IPS DF 6.9 (cell line): ENCODE data around the gene SPATA32.
"Not testable (repeated sequence)": the region's sequence is repeated elsewhere in the genome, so short reads cannot be mapped to it uniquely, and the experiment has no call there.

ENCODE experiments used
- DNase-seq: peaks from one replicate; pipeline ENCODE4 v3.0.0-alpha.2; 2013; ENCODE audit warnings: low read depth, low spot score
- H3K27ac ChIP-seq: one replicate; pipeline ENCODE4 v1.5.1; 2013; ENCODE audit warnings: low read length, control low read depth
- H3K27me3 ChIP-seq: 2 replicates; pipeline ENCODE4 v1.6.1; 2013; ENCODE audit warnings: mild to moderate bottlenecking, low read length; ENCODE audit not compliant: control insufficient read depth, insufficient read depth
- H3K36me3 ChIP-seq: 2 replicates; pipeline ENCODE4 v1.6.1; 2013; ENCODE audit warnings: low read length; ENCODE audit not compliant: control insufficient read depth, insufficient read depth
- H3K4me1 ChIP-seq: 2 replicates; pipeline ENCODE4 v1.6.1; 2013; ENCODE audit warnings: low read length; ENCODE audit not compliant: control insufficient read depth, insufficient read depth
- H3K4me3 ChIP-seq: 2 replicates; pipeline ENCODE4 v1.5.1; 2013; ENCODE audit warnings: mild to moderate bottlenecking, low read length
- H3K9me3 ChIP-seq: 2 replicates; pipeline ENCODE4 v1.6.1; 2013; ENCODE audit warnings: low read length, inconsistent platforms; ENCODE audit not compliant: control insufficient read depth, insufficient read depth
- WGBS: extraction: QIAGEN DNeasy Blood & Tissue Kit; methylation state at CpG from one replicate; pipeline ENCODE4 v1.1.7; 2013; ENCODE audit warnings: mixed read lengths, missing lambda C conversion rate; ENCODE audit not compliant: insufficient read length, insufficient coverage; 5-methylcytosine and 5-hydroxymethylcytosine counted together

The SPATA32 gene

DNA sequence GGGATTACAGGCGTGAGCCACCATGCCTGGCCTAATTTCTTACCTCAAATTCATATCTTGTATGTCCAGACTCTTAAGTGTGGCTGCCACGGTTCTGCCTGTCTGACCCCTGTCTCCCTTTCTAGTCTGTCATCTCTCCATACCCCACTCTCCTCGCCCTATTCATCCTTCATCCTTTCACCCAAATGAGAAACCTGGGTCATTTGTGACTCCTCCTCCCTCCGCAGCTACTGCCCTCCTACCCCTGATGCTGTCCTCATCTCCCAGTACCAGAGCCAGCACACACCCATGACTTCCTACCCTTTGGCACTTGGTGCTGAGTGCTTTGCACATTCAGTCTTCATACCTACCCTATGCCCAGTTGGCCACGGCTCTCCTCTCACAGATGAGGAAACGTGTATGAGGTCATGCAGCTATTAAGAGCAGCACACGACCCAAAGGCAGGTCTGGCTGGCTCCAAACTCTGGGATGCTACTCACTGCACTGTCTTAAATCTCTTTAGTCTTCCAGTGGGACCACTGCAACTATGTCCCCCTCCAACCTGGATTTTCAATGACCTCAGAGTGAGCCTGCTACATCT lies 1.6 kb downstream of the SPATA32 start:
- H3K4me1 ChIP-seq, result 0 out of 2 replicates have a peak, but pooled peaks cover 3% of the 10 kb centered on the region
- H3K27me3 ChIP-seq, result no peaks in the 10 kb centered on the region
- H3K36me3 ChIP-seq, result 0 out of 2 replicates have a peak, but pooled peaks cover 5% of the 10 kb centered on the region
- H3K27ac ChIP-seq, result no peak overlapping the region
- no peaks in the 10 kb centered on the region for H3K9me3 ChIP-seq
- H3K4me3 ChIP-seq, result no peak overlapping the region
- no CpG with 5 or more reads among the region's 7 CpGs for WGBS
- DNase-seq, result no peak

DNA sequence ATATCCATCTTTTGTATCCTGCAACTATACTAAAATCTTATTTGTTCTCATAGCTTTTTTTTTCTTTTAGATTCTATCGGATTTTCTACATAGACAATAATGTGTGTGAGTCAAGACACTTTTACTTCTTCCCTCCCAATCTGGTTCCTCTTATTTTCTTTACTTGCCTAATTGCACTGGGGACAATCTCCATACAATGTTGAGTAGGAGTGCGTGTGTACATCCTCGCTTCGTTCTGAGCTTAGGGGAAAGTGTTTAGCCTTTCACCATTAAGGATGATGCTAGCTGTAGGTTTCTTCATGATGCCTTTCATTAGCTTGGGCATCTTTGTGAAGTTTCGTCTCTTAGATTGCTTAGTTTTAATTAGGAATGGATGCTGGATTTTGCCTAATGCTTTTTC lies 2.9 kb downstream of the SPATA32 start:
- Histone ChIP-seq H3K36me3 (no peaks in the 10 kb centered on the region), H3K4me1 (0 out of 2 replicates have a peak, but pooled peaks cover 3% of the 10 kb centered on the region), H3K27me3 (no peaks in the 10 kb centered on the region), H3K4me3 (no peak overlapping the region), H3K9me3 (no peaks in the 10 kb centered on the region), H3K27ac (no peak overlapping the region)
- DNase-seq, result no peak
- no CpG with 5 or more reads among the region's 5 CpGs for WGBS

- Histone ChIP-seq H3K4me1 (0 out of 2 replicates have a peak, but pooled peaks cover 2% of the 10 kb centered on the region), H3K27ac (no peak overlapping the region), H3K9me3 (no peaks in the 10 kb centered on the region), H3K27me3 (no peaks in the 10 kb centered on the region), H3K36me3 (no peaks in the 10 kb centered on the region), H3K4me3 (no peak overlapping the region)
- no peak for DNase-seq
- WGBS, result no CpG with 5 or more reads among the region's 16 CpGs
Observed at GRCh38 chr17:45257115-45257514, 4.8 kb downstream of the SPATA32 start.

DNA sequence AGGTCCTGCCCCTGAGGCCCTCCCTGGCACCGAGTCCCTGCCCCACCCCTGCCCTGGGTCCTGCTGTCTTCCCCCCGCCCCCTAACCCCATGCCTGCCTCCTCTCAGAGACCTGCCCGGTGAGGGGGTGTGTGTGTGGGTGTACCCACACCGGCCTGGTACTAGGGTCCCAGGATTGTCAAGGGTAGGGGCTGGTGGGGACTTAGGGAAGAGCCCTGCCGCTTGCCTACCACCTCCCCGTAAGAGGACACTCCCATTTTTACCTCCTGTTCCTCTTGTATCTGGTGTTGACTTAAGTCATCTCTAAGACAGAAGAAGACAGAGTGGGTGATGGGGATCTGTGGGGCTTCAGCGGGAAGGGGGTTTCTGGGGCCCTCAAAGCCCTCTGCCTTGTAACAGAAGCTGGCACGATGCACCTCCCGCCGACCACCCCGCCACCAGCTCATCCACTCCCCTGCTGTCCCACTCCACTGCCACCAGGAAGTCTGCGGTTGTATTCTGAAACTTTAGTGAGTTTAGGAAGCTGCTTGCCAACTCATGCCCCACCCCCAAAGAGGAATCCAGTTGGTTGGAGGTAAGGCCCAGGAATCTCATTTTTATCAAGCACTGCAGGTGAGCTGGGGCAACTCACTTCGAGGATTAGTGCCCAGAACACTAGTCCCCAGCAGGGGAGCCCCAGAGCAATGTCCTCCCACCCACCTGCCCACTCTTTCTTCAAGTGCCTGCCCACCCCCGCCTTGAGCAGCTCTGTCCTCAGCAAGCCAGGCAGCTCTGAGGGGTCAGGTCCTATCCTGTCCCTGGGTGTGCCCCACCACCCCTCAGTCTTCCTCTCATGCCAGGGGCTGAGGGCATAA lies 5.6 kb downstream of the SPATA32 start:
- Histone ChIP-seq H3K36me3 (no peaks in the 10 kb centered on the region), H3K27ac (no peak overlapping the region), H3K9me3 (no peaks in the 10 kb centered on the region), H3K4me3 (no peak overlapping the region), H3K4me1 (0 out of 2 replicates have a peak, but pooled peaks cover 2% of the 10 kb centered on the region), H3K27me3 (no peaks in the 10 kb centered on the region)
- no peak for DNase-seq
- WGBS, result no CpG with 5 or more reads among the region's 14 CpGs

DNA sequence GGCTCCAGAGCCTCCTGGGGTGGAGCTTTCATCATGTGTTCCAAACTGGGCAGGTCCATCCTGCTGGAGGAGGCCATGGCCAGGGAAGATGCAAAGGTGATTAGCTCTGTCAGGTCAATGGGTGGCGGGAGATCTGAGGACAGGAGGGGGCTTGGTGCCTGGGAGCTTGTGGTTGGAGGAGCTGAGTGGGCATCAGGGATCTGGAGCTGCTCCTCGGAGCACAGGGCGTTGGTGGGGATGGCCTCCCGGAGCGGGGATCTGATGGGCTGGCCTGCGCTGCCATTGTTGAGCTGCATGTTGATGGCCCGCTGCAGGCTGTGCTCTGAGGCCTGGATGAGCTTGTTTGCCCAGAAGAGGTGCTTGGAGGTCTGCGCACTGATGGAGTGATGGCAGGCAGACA lies 6.5 kb downstream of the SPATA32 start:
- no CpG with 5 or more reads among the region's 8 CpGs for WGBS
- Histone ChIP-seq H3K4me3 (no peak overlapping the region), H3K4me1 (0 out of 2 replicates have a peak, but pooled peaks cover 2% of the 10 kb centered on the region)

GRCh38 chr17:45253879-45254278 lies 8.0 kb downstream of the SPATA32 start:
- peaks cover 3% of the 10 kb centered on the region; the same call in 1 of the 2 replicates for H3K4me1 ChIP-seq
- no peak overlapping the region for H3K27ac ChIP-seq
- no peak overlapping the region for H3K4me3 ChIP-seq
- H3K36me3 ChIP-seq, result no peaks in the 10 kb centered on the region
- H3K27me3 ChIP-seq, result no peaks in the 10 kb centered on the region
- DNase-seq, result no peak
- H3K9me3 ChIP-seq, result no peaks in the 10 kb centered on the region
- WGBS, result no CpG with 5 or more reads among the region's 4 CpGs

More for the DNA sequence above, 6.5 kb downstream of the SPATA32 start:
- DNase-seq, result no peak
- no peaks in the 10 kb centered on the region for H3K36me3 ChIP-seq
- no peaks in the 10 kb centered on the region for H3K27me3 ChIP-seq
- H3K27ac ChIP-seq, result no peak overlapping the region
- no peaks in the 10 kb centered on the region for H3K9me3 ChIP-seq

DNA sequence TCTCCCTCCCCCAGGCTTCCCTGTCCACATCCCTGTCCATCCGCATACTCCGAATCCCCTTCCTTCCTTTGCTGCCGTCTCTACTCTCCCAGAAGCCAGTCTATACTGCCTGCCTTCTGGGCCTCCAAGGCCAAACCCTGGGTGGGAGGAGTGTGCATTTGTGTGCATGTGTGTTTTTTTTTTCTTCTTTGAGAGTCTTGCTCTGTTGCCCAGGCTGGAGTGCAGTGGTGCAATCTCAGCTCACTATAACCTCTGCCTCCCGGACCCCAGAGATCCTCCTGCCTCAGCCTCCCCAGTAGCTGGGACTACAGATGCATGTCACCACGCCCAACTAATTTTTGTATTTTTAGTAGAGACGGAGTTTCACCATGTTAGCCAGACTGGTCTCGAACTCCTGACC lies 8.7 kb downstream of the SPATA32 start:
- not testable (repeated sequence) for DNase-seq, H3K4me3 ChIP-seq, H3K9me3 ChIP-seq, H3K27me3 ChIP-seq, H3K27ac ChIP-seq, H3K4me1 ChIP-seq, H3K36me3 ChIP-seq
- WGBS, result no CpG with 5 or more reads among the region's 7 CpGs

DNA sequence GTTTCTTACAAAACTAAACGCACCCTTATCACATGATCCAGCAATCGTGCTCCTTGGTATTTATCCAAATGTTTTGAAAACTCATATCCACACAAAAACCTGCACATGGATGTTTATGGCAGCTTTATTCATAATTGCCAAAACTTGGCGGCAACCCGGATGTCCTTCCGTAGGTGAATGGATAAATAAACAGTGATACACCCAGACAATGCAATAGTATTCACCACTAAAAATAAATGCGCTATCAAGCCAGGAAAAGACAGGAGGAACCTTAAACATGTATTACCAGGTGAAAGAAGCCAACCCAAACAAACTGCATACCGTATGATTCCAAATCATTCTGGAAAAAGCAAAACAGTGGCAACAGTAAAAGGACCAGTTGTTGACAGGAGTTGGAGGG lies 10.0 kb downstream of the SPATA32 start:
- DNase-seq, result no peak
- Histone ChIP-seq H3K4me1 (peaks cover 3% of the 10 kb centered on the region; the same call in 1 of the 2 replicates), H3K9me3 (no peaks in the 10 kb centered on the region), H3K36me3 (no peaks in the 10 kb centered on the region), H3K27me3 (no peaks in the 10 kb centered on the region), H3K4me3 (no peak overlapping the region), H3K27ac (no peak overlapping the region)
- no CpG with 5 or more reads among the region's 7 CpGs for WGBS

DNA sequence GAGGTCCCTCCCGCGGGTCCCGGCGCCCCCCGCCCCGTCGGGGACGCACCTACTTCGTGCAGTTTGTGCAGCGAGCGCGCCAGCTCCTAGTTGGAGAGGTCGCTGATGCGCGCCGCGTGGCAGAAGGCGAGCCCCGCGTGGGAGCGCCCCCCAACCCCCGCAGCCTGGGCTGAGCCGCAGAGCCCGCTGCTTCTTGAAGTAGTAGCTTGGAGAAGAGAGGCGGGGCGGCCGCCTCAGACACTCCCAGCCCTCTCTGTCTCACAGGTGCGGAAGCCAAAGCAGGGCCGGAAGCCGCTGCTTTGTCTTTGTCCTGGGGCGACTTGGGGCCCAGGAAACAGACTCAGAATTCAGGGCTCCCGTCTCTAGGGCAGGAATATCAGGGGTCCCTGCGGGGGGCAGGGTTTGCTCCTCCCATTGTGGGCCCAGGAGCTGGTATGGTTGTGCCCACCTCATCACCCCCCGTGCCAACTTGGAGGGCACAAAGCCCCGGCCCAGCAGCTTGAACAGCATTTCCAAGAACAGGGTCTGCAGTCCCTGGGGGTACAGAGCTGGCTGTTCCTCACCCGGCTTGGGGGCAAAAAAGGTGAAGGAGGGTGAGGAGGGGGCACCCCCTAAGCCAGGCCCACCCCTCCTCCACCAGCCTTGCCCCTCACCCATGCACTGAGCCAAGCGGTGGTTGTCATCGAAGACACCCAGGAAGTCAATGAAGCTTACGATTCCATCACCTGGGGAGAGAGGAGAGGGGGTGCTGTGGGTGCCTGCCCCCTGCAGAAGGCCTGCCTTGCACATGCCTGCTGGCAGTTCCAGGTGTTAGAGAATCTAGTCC lies 13.5 kb downstream of the SPATA32 start:
- peaks cover 2% of the 10 kb centered on the region; the same call in 1 of the 2 replicates for H3K4me1 ChIP-seq
- H3K4me3 ChIP-seq, result peak overlapping the region; percentile 75
- no peak for DNase-seq
- no CpG with 5 or more reads among the region's 39 CpGs for WGBS
- no peaks in the 10 kb centered on the region for H3K9me3 ChIP-seq
- H3K27me3 ChIP-seq, result no peaks in the 10 kb centered on the region
- no peaks in the 10 kb centered on the region for H3K36me3 ChIP-seq
- no peak overlapping the region for H3K27ac ChIP-seq

DNA sequence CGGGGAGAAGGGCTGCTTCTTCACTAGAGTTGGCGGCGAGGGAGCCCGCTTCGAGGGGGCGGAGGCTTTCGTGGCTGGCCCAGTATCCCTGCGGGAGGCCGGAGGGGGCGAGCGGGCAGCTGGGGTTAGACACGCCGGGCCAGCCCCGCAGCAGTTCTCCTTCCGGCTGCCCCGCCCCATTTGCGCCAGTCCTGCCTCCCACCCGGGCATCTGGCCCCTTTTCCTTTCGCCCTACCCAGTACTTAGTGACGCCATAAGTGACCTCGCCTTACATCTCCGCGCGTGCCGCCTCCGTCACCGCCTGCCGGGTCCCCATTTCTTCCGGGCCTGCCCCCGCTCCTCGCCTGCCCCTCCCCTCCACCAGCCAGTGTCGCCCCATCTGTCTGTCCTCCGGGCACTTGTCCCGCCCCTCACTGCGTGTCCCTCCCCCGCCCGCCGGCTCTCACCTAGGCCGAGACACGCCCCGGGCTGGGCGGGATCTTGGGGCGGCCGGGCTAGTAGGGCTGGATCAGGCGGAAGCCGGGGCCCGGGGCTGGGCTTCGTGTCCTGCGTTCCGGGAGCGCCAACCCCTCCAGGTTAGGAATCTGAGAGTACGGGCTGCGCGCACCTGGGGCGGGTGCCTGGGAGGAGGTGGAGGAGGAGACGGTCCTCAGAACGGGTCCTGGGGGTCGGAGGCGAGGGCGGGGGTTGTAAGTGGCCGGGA lies 14.3 kb downstream of the SPATA32 start:
- H3K27me3 ChIP-seq, result no peaks in the 10 kb centered on the region
- H3K9me3 ChIP-seq, result no peaks in the 10 kb centered on the region
- DNase-seq, result peak; percentile 90
- no CpG with 5 or more reads among the region's 61 CpGs for WGBS
- peak overlapping the region; percentile 75 for H3K4me3 ChIP-seq
- H3K27ac ChIP-seq, result no peak overlapping the region
- peaks cover 2% of the 10 kb centered on the region; the same call in 1 of the 2 replicates for H3K4me1 ChIP-seq
- H3K36me3 ChIP-seq, result no peaks in the 10 kb centered on the region
